ENCODE measurements around the gene NRN1L. TPM values are rescaled to one million over a fixed set of nuclear protein-coding genes. Genes with fewer than 3 reads are reported as not detected.

Gene NRN1L
- total and polyA plus RNA-seq, 2 donors (not counting 3 experiments of a cell fraction or from before 2014, with no cell fraction given) = 0.37 TPM; not detected in 1

GRCh38 chr16:67901734-67902133, 17.0 kb downstream of the NRN1L start:
- Histone ChIP-seq H3K9me1 (replicated peaks; ENCODE audit: control insufficient read depth, extremely low read depth, insufficient read depth, low read length) (no peaks in the 10 kb centered on the region), H3K36me3 (ENCODE audit: control insufficient read depth in 2 of 2, extremely low read depth in 1 of 2, insufficient read depth in 2 of 2, low read length in 2 of 2) (peaks cover 0 to 2% of the 10 kb centered on the region in 2 experiments), H4K20me1 (replicated peaks; ENCODE audit: control insufficient read depth, extremely low read depth, insufficient read depth, low read length) (no peaks in the 10 kb centered on the region), H3K4me2 (ENCODE audit: insufficient read depth, low read length) (no peak overlapping the region), H3K27me3 (ENCODE audit: control insufficient read depth in 2 of 2, insufficient read depth in 2 of 2, low read length in 2 of 2) (no peaks in the 10 kb centered on the region), H3K4me1 (ENCODE audit: control insufficient read depth, extremely low read depth, insufficient read depth, low read length) (peaks cover 12% of the 10 kb centered on the region), H3K9ac (replicated peaks; ENCODE audit: extremely low read depth, insufficient read depth, low read length) (no peak overlapping the region), H3K79me2 (ENCODE audit: control insufficient read depth, insufficient read depth, low read length) (peaks cover 18% of the 10 kb centered on the region), H2AFZ (ENCODE audit: low read depth, low read length) (no peak overlapping the region), H3K4me3 (replicated peaks in 1 of 3; ENCODE audit: insufficient read depth in 1 of 3, low read depth in 1 of 3, low read length in 3 of 3) (no peak overlapping the region), H3K27ac (ENCODE audit: insufficient read depth, low read depth, low read length) (no peak overlapping the region), H3K9me3 (replicated peaks; ENCODE audit: control insufficient read depth, insufficient read depth, low read length) (no peaks in the 10 kb centered on the region)
- BruUV-seq (replicated peaks) = no TSS peak
- FAIRE-seq (no peak), DNase-seq (ENCODE audit: low read depth, low spot score) (no peak)
- CTCF ChIA-PET = interaction anchor here (3.7 kb wide), 1 partner anchor 18 kb away, joined by 17 read pairs; no protein-coding TSS in a partner anchor
- intact Hi-C loops (cut with micrococcal nuclease) (loop anchor here (1.0 to 10.0 kb wide), 2 partner anchors 8 to 587 kb away; partner anchors contain the start of gene PSKH1), dilution Hi-C loops (cut with MboI; ENCODE audit: extremely low pct_ligation_motif_present, low sequenced_read_pairs) (loop anchor here (25.0 kb wide), 1 partner anchor 214 kb away; no protein-coding TSS in a partner anchor)
- no peak for TF ChIP-seq MYC (IDR thresholded peaks at IDR 0.05; ENCODE audit: low read depth, low read length)
- TF ChIP-seq MAX (IDR thresholded peaks at IDR 0.05; ENCODE audit: insufficient read depth, insufficient read length) = no peak
- no peak for TF ChIP-seq CTCF (IDR thresholded peaks at IDR 0.05; ENCODE audit: extremely low read depth in 1 of 2, insufficient read depth in 1 of 2, low read depth in 1 of 2, low read length in 2 of 2)
- no peak for TF ChIP-seq POLR2AphosphoS5 (IDR thresholded peaks at IDR 0.05; ENCODE audit: insufficient read depth, low read depth, low read length)
- TF ChIP-seq JUN (IDR thresholded peaks at IDR 0.05; ENCODE audit: borderline replicate concordance, insufficient read depth, insufficient read length, low read depth) = no peak
- TF ChIP-seq POLR2A (IDR thresholded peaks at IDR 0.05; ENCODE audit: low read depth, low read length) = no peak
- TF ChIP-seq EZH2 (IDR thresholded peaks at IDR 0.05; ENCODE audit: borderline replicate concordance, low read depth, low read length, severe bottlenecking) = no peak
- TF ChIP-seq FOS (IDR thresholded peaks at IDR 0.05; ENCODE audit: borderline replicate concordance, insufficient read depth, low read length) = no peak
- no peak for TF ChIP-seq GATA2 (IDR thresholded peaks at IDR 0.05; ENCODE audit: insufficient read depth, insufficient read length, low read depth, low read length)
- POLR2A ChIA-PET = no interaction called here
